ENCODE data around the gene ING2.
A peak's percentile ranks its signal among the peaks of the same experiment; 100 is the strongest.

The ING2 gene

GRCh38 chr4:183544109-183544508, 39.3 kb downstream of the ING2 start:
- no peak overlapping the region for H3K27ac ChIP-seq (ENCODE audit: extremely low read depth, low read depth, low read length)
- H3K36me3 ChIP-seq (ENCODE audit: control insufficient read depth in 2 of 2, insufficient read depth in 1 of 2, low read length in 2 of 2), result no peaks in the 10 kb centered on the region
- ChIA-PET POLR2A (no interaction called here), CTCF (no interaction called here)
- TF ChIP-seq ZNF211 (tag by site-specific recombination; IDR thresholded peaks at IDR 0.05; ENCODE audit: low read depth) (no peak), SETDB1 (IDR thresholded peaks at IDR 0.05; ENCODE audit: insufficient read length, low read length) (peak; percentile 84)
- H3K4me1 ChIP-seq (ENCODE audit: control insufficient read depth, insufficient read depth, low read length), result no peaks in the 10 kb centered on the region
- H3K9me3 ChIP-seq (ENCODE audit: control insufficient read depth, insufficient read depth, low read depth, low read length), result no peaks in the 10 kb centered on the region
- no peak overlapping the region for H3K4me3 ChIP-seq (ENCODE audit: low read depth, low read length)

GRCh38 chr4:183546376-183546775, 41.5 kb downstream of the ING2 start:
- H3K4me1 ChIP-seq (ENCODE audit: control insufficient read depth, insufficient read depth, low read length), result no peaks in the 10 kb centered on the region
- no peak overlapping the region for H3K4me3 ChIP-seq (ENCODE audit: low read depth, low read length)
- ChIA-PET POLR2A (no interaction called here), CTCF (no interaction called here)
- H3K9me3 ChIP-seq (ENCODE audit: control insufficient read depth, insufficient read depth, low read depth, low read length), result no peaks in the 10 kb centered on the region
- no peak overlapping the region for H3K27ac ChIP-seq (ENCODE audit: extremely low read depth, low read depth, low read length)
- H3K36me3 ChIP-seq (ENCODE audit: control insufficient read depth in 2 of 2, insufficient read depth in 1 of 2, low read length in 2 of 2), result no peaks in the 10 kb centered on the region
- TF ChIP-seq PRDM1 (tag by site-specific recombination; IDR thresholded peaks at IDR 0.05), result no peak
- TF ChIP-seq ZBTB21 (tag by site-specific recombination; IDR thresholded peaks at IDR 0.05), result no peak
- TF ChIP-seq ZXDB (tag by site-specific recombination; IDR thresholded peaks at IDR 0.05), result no peak
- TF ChIP-seq SETDB1 (IDR thresholded peaks at IDR 0.05; ENCODE audit: insufficient read length, low read length), result no peak
- no peak for TF ChIP-seq ZNF248 (tag by site-specific recombination; IDR thresholded peaks at IDR 0.05)

DNA sequence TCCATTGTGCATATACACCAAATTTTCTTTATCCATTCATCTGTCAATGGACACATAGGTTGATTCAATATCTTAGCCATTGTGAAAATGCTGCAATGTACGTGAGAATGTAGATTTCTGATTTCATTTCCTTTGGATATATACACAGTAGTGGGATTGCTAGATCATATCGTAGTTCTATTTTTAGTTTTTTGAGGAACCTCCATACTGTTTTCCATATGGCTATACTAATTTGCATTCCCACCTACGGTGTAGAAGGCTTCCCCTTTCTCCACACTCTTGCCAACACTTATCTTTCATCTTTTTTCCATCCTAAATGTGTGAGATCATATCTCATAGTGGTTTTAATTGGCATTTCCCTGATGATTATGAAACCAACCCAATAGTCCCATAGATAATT, 43.4 kb downstream of the ING2 start:
- no peaks in the 10 kb centered on the region for H3K36me3 ChIP-seq (ENCODE audit: control insufficient read depth in 2 of 2, insufficient read depth in 1 of 2, low read length in 2 of 2)
- no peaks in the 10 kb centered on the region for H3K9me3 ChIP-seq (ENCODE audit: control insufficient read depth, insufficient read depth, low read depth, low read length)
- ChIA-PET POLR2A (no interaction called here), CTCF (interaction anchor here (0.6 kb wide), 1 partner anchor 8 kb away, joined by 3 read pairs; no protein-coding TSS in a partner anchor)
- TF ChIP-seq, protein P1, sequence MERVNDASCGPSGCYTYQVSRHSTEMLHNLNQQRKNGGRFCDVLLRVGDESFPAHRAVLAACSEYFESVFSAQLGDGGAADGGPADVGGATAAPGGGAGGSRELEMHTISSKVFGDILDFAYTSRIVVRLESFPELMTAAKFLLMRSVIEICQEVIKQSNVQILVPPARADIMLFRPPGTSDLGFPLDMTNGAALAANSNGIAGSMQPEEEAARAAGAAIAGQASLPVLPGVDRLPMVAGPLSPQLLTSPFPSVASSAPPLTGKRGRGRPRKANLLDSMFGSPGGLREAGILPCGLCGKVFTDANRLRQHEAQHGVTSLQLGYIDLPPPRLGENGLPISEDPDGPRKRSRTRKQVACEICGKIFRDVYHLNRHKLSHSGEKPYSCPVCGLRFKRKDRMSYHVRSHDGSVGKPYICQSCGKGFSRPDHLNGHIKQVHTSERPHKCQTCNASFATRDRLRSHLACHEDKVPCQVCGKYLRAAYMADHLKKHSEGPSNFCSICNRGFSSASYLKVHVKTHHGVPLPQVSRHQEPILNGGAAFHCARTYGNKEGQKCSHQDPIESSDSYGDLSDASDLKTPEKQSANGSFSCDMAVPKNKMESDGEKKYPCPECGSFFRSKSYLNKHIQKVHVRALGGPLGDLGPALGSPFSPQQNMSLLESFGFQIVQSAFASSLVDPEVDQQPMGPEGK (tag by site-specific recombination; IDR thresholded peaks at IDR 0.05), result no peak
- TF ChIP-seq YY1 (tag by site-specific recombination; IDR thresholded peaks at IDR 0.05) (no peak), ZNF549 (tag by site-specific recombination; IDR thresholded peaks at IDR 0.05) (no peak), MYNN (tag by site-specific recombination; IDR thresholded peaks at IDR 0.05; ENCODE audit: borderline replicate concordance) (no peak), ZNF169 (tag by site-specific recombination; IDR thresholded peaks at IDR 0.05) (no peak), ZFP37 (tag by site-specific recombination; IDR thresholded peaks at IDR 0.05) (no peak), ZNF626 (tag by site-specific recombination; IDR thresholded peaks at IDR 0.05) (no peak)
- TF ChIP-seq, protein P2, sequence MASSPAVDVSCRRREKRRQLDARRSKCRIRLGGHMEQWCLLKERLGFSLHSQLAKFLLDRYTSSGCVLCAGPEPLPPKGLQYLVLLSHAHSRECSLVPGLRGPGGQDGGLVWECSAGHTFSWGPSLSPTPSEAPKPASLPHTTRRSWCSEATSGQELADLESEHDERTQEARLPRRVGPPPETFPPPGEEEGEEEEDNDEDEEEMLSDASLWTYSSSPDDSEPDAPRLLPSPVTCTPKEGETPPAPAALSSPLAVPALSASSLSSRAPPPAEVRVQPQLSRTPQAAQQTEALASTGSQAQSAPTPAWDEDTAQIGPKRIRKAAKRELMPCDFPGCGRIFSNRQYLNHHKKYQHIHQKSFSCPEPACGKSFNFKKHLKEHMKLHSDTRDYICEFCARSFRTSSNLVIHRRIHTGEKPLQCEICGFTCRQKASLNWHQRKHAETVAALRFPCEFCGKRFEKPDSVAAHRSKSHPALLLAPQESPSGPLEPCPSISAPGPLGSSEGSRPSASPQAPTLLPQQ (tag by site-specific recombination; IDR thresholded peaks at IDR 0.05), result no peak
- no peak overlapping the region for H3K27ac ChIP-seq (ENCODE audit: extremely low read depth, low read depth, low read length)
- no peak overlapping the region for H3K4me3 ChIP-seq (ENCODE audit: low read depth, low read length)
- no peaks in the 10 kb centered on the region for H3K4me1 ChIP-seq (ENCODE audit: control insufficient read depth, insufficient read depth, low read length)

DNA sequence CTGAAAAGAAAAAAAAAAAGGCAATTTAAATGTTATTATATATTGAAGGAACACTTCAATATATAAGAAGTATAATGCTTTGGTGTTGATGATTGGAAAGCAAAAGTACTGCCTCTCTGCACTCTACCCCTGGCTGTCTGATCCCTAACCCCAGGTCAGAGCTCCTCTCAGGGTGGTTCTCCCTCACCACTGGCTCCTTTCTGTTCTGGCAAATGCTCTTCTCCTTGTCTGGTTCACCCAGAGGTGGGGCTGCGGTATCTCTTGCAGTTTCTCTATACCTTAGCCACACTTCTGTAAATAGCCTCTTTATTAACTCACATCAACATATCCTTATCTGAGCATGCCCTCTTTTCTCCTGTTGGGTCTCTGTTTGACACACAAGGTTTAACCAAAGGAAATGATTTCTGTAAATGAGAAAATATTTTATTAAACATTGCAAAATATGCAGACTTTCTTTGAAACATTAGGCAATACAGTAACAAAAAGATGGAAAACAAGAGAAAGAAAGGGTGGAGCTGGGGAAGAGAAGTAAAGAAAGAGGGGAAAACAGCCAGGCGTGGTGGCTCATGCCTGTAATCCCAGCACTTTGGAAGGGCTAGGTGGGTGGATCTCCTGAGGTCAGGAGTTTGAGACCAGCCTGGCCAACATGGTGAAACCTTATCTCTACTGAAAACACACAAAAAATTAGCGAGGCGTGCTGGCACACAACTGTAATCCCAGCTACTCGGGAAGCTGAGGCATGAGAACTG, 45.7 kb downstream of the ING2 start:
- Histone ChIP-seq H3K27ac (ENCODE audit: extremely low read depth, low read depth, low read length) (no peak overlapping the region), H3K4me3 (ENCODE audit: low read depth, low read length) (no peak overlapping the region), H3K36me3 (ENCODE audit: control insufficient read depth in 2 of 2, insufficient read depth in 1 of 2, low read length in 2 of 2) (no peaks in the 10 kb centered on the region), H3K4me1 (ENCODE audit: control insufficient read depth, insufficient read depth, low read length) (no peaks in the 10 kb centered on the region), H3K9me3 (ENCODE audit: control insufficient read depth, insufficient read depth, low read depth, low read length) (no peaks in the 10 kb centered on the region)
- POLR2A ChIA-PET, result interaction anchor here (0.6 kb wide), 1 partner anchor 112 kb away, joined by 3 read pairs; no protein-coding TSS in a partner anchor
- CTCF ChIA-PET, result interaction anchor here (0.6 to 0.7 kb wide), 2 partner anchors 40 to 47 kb away, joined by 3 to 5 read pairs; no protein-coding TSS in a partner anchor
- TF ChIP-seq ZNF146 (tag by site-specific recombination; IDR thresholded peaks at IDR 0.05) (no peak), GLIS1 (tag by site-specific recombination; IDR thresholded peaks at IDR 0.05) (no peak), BCL11A (tag by site-specific recombination; IDR thresholded peaks at IDR 0.05; ENCODE audit: low read depth) (no peak), ZNF76 (tag by site-specific recombination; IDR thresholded peaks at IDR 0.05; ENCODE audit: borderline replicate concordance, low read depth) (no peak), ZNF280D (tag by site-specific recombination; IDR thresholded peaks at IDR 0.05) (no peak), ZNF169 (tag by site-specific recombination; IDR thresholded peaks at IDR 0.05) (no peak), ZNF24 (tag by site-specific recombination; IDR thresholded peaks at IDR 0.05) (no peak), ZNF350 (tag by site-specific recombination; IDR thresholded peaks at IDR 0.05) (no peak), ZNF266 (tag by site-specific recombination; IDR thresholded peaks at IDR 0.05; ENCODE audit: low read depth) (no peak)

Data from HEK293 (cell line).